ENCODE data around the gene BBX.
A peak's percentile ranks its signal among the peaks of the same experiment; 100 is the strongest.

Gene BBX

GRCh38 chr3:107761391-107761790 is 238.6 kb downstream of the BBX start:
- Histone ChIP-seq H3K4me3 (no peak overlapping the region), H3K27me3 (no peaks in the 10 kb centered on the region), H3K36me3 (peaks cover 0 to 6% (median 0%) of the 10 kb centered on the region in 3 donors), H3K9me3 (no peaks in the 10 kb centered on the region), H3K4me1 (peaks cover 0 to 9% (median 0%) of the 10 kb centered on the region in 4 donors), H3K27ac (no peak overlapping the region)
- no peak for DNase-seq
- intact Hi-C loops (cut with DNase I; ENCODE audit: low total_unique reads) = no loop called here
- TF ChIP-seq, protein P1, sequence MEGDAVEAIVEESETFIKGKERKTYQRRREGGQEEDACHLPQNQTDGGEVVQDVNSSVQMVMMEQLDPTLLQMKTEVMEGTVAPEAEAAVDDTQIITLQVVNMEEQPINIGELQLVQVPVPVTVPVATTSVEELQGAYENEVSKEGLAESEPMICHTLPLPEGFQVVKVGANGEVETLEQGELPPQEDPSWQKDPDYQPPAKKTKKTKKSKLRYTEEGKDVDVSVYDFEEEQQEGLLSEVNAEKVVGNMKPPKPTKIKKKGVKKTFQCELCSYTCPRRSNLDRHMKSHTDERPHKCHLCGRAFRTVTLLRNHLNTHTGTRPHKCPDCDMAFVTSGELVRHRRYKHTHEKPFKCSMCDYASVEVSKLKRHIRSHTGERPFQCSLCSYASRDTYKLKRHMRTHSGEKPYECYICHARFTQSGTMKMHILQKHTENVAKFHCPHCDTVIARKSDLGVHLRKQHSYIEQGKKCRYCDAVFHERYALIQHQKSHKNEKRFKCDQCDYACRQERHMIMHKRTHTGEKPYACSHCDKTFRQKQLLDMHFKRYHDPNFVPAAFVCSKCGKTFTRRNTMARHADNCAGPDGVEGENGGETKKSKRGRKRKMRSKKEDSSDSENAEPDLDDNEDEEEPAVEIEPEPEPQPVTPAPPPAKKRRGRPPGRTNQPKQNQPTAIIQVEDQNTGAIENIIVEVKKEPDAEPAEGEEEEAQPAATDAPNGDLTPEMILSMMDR (IDR thresholded peaks at IDR 0.05) = no peak

DNA sequence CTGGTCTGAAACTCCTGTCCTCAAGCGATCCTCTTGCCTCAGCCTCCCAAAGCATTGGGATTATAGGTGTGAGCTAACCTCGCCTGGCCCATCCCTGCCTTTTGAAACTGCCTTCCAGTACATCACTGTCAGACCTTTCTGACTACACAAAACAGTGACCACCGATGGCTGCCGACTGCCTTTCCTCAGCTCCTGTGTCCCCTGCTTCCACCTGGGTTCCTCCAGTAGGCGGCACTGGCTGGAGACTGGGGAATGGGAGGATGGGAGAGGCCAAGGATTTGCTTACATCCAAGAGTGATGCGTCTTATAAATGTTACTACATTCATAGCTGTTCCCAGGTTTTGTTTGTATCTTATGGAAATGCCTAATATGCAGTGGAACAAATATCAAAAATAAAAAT is 242.8 kb downstream of the BBX start:
- Histone ChIP-seq H3K9me3 (no peaks in the 10 kb centered on the region), H3K4me3 (no peak overlapping the region)

DNA sequence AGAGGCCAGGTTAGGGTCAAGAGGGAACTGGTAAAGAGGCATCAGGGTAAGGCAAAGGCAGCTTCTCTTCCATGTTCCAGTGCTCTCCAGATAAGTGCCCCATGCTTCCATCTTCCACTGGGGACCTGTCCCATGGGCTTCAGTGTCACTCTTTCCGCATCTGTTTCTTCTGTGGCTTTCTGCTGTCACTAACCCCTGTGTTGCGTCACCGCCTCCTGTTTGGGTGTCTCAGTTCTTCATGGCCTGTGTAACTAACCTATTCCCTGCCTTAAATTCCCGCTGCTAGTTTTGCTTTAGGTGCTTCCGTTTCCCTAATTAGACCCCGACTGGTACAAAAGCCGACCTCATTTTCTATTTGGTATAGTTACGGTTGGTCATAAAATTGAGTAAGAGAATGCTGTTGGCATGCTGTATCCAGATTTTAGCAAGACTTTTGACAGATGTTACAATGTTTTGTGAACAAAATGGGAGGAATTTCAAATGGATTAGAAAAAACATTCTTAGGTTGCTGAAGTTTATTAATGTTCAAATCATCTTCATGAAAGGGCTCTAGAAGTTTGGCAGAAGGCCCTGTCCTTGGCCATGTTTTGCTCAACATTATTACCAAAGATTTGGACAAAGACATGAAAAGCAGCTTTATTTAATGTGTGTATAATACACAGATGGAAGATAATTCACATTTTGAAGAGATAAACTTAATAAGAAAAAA is 245.3 kb downstream of the BBX start:
- H3K9me3 ChIP-seq = no peaks in the 10 kb centered on the region
- no peaks in the 10 kb centered on the region for H3K27me3 ChIP-seq
- no peak overlapping the region for H3K27ac ChIP-seq
- intact Hi-C loops (cut with DNase I; ENCODE audit: low total_unique reads) = no loop called here
- TF ChIP-seq, protein P1 (IDR thresholded peaks at IDR 0.05) = no peak
- peaks cover 0 to 14% (median 6%) of the 10 kb centered on the region in 3 donors for H3K36me3 ChIP-seq
- no peaks in the 10 kb centered on the region for H3K4me1 ChIP-seq
- H3K4me3 ChIP-seq = no peak overlapping the region
- DNase-seq = peak in 1 of 2 donors; percentile 33

More for the DNA sequence above, 242.8 kb downstream of the BBX start:
- DNase-seq = no peak
- TF ChIP-seq, protein P1 (IDR thresholded peaks at IDR 0.05) = no peak
- H3K36me3 ChIP-seq = peaks cover 0 to 12% (median 4%) of the 10 kb centered on the region in 3 donors
- no peaks in the 10 kb centered on the region for H3K27me3 ChIP-seq
- intact Hi-C loops (cut with DNase I; ENCODE audit: low total_unique reads) = no loop called here
- H3K4me1 ChIP-seq = no peaks in the 10 kb centered on the region
- H3K27ac ChIP-seq = no peak overlapping the region

DNA sequence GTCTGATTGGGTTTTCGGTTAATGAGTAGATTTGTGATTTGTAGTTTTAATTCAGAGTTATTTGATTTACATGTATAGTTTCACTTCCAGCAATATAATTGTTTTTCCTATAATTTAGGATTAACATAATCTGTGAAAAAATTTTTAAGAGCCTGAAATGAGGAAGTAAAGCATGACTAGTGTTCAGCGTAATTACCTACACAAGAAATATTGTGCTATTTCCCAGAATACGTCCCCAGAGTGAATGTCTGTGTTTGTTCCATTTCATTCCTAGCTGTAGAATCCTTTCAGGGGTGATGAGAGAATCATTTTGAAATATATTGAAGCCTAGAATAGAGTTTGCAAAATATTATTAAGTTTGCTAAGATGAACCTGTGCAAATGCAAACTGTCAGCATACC is 247.1 kb downstream of the BBX start:
- intact Hi-C loops (cut with DNase I; ENCODE audit: low total_unique reads) = no loop called here
- Histone ChIP-seq H3K27ac (no peak overlapping the region), H3K4me3 (no peak overlapping the region), H3K4me1 (no peaks in the 10 kb centered on the region), H3K36me3 (peaks cover 18 to 31% (median 23%) of the 10 kb centered on the region in 3 donors), H3K27me3 (no peaks in the 10 kb centered on the region), H3K9me3 (no peaks in the 10 kb centered on the region)
- TF ChIP-seq, protein P1 (IDR thresholded peaks at IDR 0.05) = no peak
- no peak for DNase-seq

GRCh38 chr3:107772016-107772415 is 249.3 kb downstream of the BBX start:
- Histone ChIP-seq H3K27me3 (no peaks in the 10 kb centered on the region), H3K9me3 (no peaks in the 10 kb centered on the region), H3K4me1 (no peaks in the 10 kb centered on the region), H3K27ac (no peak overlapping the region), H3K4me3 (no peak overlapping the region), H3K36me3 (peaks cover 18 to 31% (median 23%) of the 10 kb centered on the region in 3 donors)
- TF ChIP-seq, protein P1 (IDR thresholded peaks at IDR 0.05) = no peak
- DNase-seq = no peak
- intact Hi-C loops (cut with DNase I; ENCODE audit: low total_unique reads) = no loop called here

Data from tibial artery (tissue), 4 donors.